RCC 7860 (cell line): ENCODE measurements around the gene TUBB1.

Experiments used
- DNase-seq: peaks from one replicate; pipeline ENCODE4 v3.0.0-alpha.2; 2015; ENCODE audit warnings: low spot score
- FAIRE-seq: peaks from 2 replicates; lab custom pipeline; 2012; peaks lifted over from hg19 to GRCh38; lab: Jason Lieb, UNC

TUBB1 gene

DNA sequence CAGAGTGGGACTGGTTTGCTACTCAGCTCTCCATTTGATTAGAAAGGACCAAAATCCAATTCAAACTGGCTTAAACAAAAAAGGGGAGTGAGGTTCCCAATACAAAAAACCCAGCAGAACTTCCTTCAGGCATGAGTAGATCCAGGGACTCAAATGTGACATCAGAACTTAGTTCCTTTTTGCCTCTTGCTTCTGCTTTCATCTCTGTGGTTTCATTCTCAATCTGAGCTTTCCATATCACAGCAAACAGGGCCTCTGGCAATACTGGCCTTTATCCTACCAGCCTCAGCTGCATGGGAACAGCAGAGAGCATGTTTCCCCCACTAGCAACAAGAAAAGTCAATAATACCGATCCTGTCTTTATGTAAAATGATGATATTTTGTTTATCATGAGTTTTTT is 52.0 kb downstream of the TUBB1 start:
- DNase-seq (no peak), FAIRE-seq (no peak)

GRCh38 chr20:59073582-59073981 is 54.4 kb downstream of the TUBB1 start:
- FAIRE-seq: no peak
- no peak for DNase-seq

DNA sequence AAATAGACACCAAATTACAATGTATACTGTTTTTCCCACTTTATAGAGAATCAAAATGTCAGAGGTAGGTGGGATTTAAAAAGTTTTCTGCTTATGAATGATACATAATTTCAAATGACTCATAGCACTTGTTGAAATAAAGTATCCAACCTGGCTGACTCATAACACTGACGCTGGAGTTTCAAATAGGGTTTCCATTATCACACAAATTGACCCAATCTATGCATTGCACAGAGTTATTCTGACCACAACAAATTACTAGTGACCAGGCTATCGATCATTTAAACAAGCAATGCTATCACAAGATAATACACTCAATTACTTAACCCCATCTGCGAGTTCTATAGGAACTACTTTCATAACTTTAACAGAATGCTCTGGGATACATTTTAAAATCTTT is 55.2 kb downstream of the TUBB1 start:
- DNase-seq (no peak), FAIRE-seq (no peak)

DNA sequence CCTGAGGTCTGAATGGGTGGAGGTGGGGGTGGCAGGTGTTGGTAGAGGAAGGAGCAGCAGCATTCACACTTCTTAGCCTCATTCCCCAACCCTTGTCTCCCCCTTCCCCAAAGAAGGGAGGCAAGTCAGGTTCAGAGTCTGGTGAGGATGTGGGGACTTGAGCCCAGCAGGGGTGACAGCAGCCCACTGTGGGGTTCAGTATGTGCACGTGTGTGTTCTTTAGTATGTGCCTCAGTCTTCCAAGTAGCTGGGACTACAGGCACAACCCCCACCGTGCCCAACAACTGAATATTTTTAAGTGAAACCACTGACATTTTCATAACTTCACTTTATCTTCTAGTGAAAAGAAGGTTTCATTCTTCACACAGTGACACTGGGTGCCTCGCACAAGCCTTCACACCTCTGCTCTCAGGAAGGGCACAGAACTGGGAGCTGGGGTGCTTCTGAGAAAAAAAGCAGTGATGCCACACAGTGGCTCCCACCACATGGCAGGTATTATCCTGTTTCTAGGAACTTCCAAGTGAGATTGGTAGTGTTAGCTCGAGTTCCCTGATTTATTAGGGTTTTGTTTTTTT is 56.8 kb downstream of the TUBB1 start:
- DNase-seq (no peak), FAIRE-seq (no peak)
